ENCODE measurements around the gene ACAP3.

ACAP3 gene

GRCh38 chr1:1284221-1285101 lies 23.3 kb downstream of the ACAP3 start:
- Histone ChIP-seq H3K27ac (ENCODE audit: low read depth, low read length) (no peak overlapping the region), H3K27me3 (ENCODE audit: control insufficient read depth in 1 of 2, insufficient read depth in 2 of 2, low read length in 2 of 2) (peaks cover 0 to 32% of the 10 kb centered on the region in 2 donors), H3K36me3 (ENCODE audit: insufficient read depth, low read length) (no peaks in the 10 kb centered on the region), H3K9ac (ENCODE audit: low read length) (no peak overlapping the region), H3K4me3 (ENCODE audit: low read depth in 1 of 2, low read length in 2 of 2) (no peak overlapping the region), H3K9me3 (ENCODE audit: low read length) (no peaks in the 10 kb centered on the region), H3K4me1 (ENCODE audit: insufficient read depth, low read length) (no peaks in the 10 kb centered on the region)

GRCh38 chr1:1283821-1284220 lies 23.9 kb downstream of the ACAP3 start:
- no peak overlapping the region for H3K4me3 ChIP-seq (ENCODE audit: low read depth in 1 of 2, low read length in 2 of 2)
- no peak overlapping the region for H3K27ac ChIP-seq (ENCODE audit: low read depth, low read length)
- no peaks in the 10 kb centered on the region for H3K4me1 ChIP-seq (ENCODE audit: insufficient read depth, low read length)
- H3K9me3 ChIP-seq (ENCODE audit: low read length) = no peaks in the 10 kb centered on the region
- H3K36me3 ChIP-seq (ENCODE audit: insufficient read depth, low read length) = no peaks in the 10 kb centered on the region
- no peak overlapping the region for H3K9ac ChIP-seq (ENCODE audit: low read length)
- H3K27me3 ChIP-seq (ENCODE audit: control insufficient read depth in 1 of 2, insufficient read depth in 2 of 2, low read length in 2 of 2) = peaks cover 0 to 32% of the 10 kb centered on the region in 2 donors

GRCh38 chr1:1282998-1283397 lies 24.7 kb downstream of the ACAP3 start:
- no peak overlapping the region for H3K27ac ChIP-seq (ENCODE audit: low read depth, low read length)
- H3K4me1 ChIP-seq (ENCODE audit: insufficient read depth, low read length) = no peaks in the 10 kb centered on the region
- no peaks in the 10 kb centered on the region for H3K36me3 ChIP-seq (ENCODE audit: insufficient read depth, low read length)
- peaks cover 0 to 32% of the 10 kb centered on the region in 2 donors for H3K27me3 ChIP-seq (ENCODE audit: control insufficient read depth in 1 of 2, insufficient read depth in 2 of 2, low read length in 2 of 2)
- no peaks in the 10 kb centered on the region for H3K9me3 ChIP-seq (ENCODE audit: low read length)
- no peak overlapping the region for H3K4me3 ChIP-seq (ENCODE audit: low read depth in 1 of 2, low read length in 2 of 2)
- H3K9ac ChIP-seq (ENCODE audit: low read length) = no peak overlapping the region

GRCh38 chr1:1281533-1282321 lies 26.0 kb downstream of the ACAP3 start:
- H3K9ac ChIP-seq (ENCODE audit: low read length) = no peak overlapping the region
- H3K27ac ChIP-seq (ENCODE audit: low read depth, low read length) = no peak overlapping the region
- no peaks in the 10 kb centered on the region for H3K9me3 ChIP-seq (ENCODE audit: low read length)
- H3K4me3 ChIP-seq (ENCODE audit: low read depth in 1 of 2, low read length in 2 of 2) = no peak overlapping the region
- no peaks in the 10 kb centered on the region for H3K4me1 ChIP-seq (ENCODE audit: insufficient read depth, low read length)
- H3K36me3 ChIP-seq (ENCODE audit: insufficient read depth, low read length) = no peaks in the 10 kb centered on the region
- peaks cover 0 to 22% of the 10 kb centered on the region in 2 donors for H3K27me3 ChIP-seq (ENCODE audit: control insufficient read depth in 1 of 2, insufficient read depth in 2 of 2, low read length in 2 of 2)

GRCh38 chr1:1280782-1281481 lies 26.8 kb downstream of the ACAP3 start:
- Histone ChIP-seq H3K36me3 (ENCODE audit: insufficient read depth, low read length) (no peaks in the 10 kb centered on the region), H3K27me3 (ENCODE audit: control insufficient read depth in 1 of 2, insufficient read depth in 2 of 2, low read length in 2 of 2) (peaks cover 0 to 14% of the 10 kb centered on the region in 2 donors), H3K9ac (ENCODE audit: low read length) (no peak overlapping the region), H3K4me1 (ENCODE audit: insufficient read depth, low read length) (no peaks in the 10 kb centered on the region), H3K4me3 (ENCODE audit: low read depth in 1 of 2, low read length in 2 of 2) (no peak overlapping the region), H3K27ac (ENCODE audit: low read depth, low read length) (no peak overlapping the region), H3K9me3 (ENCODE audit: low read length) (no peaks in the 10 kb centered on the region)

GRCh38 chr1:1279028-1279427 lies 28.7 kb downstream of the ACAP3 start:
- Histone ChIP-seq H3K9me3 (ENCODE audit: low read length) (no peaks in the 10 kb centered on the region), H3K4me1 (ENCODE audit: insufficient read depth, low read length) (peaks cover 7% of the 10 kb centered on the region), H3K4me3 (ENCODE audit: low read depth in 1 of 2, low read length in 2 of 2) (no peak overlapping the region), H3K9ac (ENCODE audit: low read length) (no peak overlapping the region), H3K27ac (ENCODE audit: low read depth, low read length) (no peak overlapping the region), H3K27me3 (ENCODE audit: control insufficient read depth in 1 of 2, insufficient read depth in 2 of 2, low read length in 2 of 2) (no peaks in the 10 kb centered on the region), H3K36me3 (ENCODE audit: insufficient read depth, low read length) (no peaks in the 10 kb centered on the region)

- Histone ChIP-seq H3K27ac (ENCODE audit: low read depth, low read length) (no peak overlapping the region), H3K4me1 (ENCODE audit: insufficient read depth, low read length) (peaks cover 7% of the 10 kb centered on the region), H3K27me3 (ENCODE audit: control insufficient read depth in 1 of 2, insufficient read depth in 2 of 2, low read length in 2 of 2) (no peaks in the 10 kb centered on the region), H3K36me3 (ENCODE audit: insufficient read depth, low read length) (no peaks in the 10 kb centered on the region), H3K4me3 (ENCODE audit: low read depth in 1 of 2, low read length in 2 of 2) (no peak overlapping the region), H3K9ac (ENCODE audit: low read length) (no peak overlapping the region), H3K9me3 (ENCODE audit: low read length) (no peaks in the 10 kb centered on the region)
Measured at GRCh38 chr1:1278620-1279019, 29.1 kb downstream of the ACAP3 start.

GRCh38 chr1:1275836-1276235 lies 31.9 kb downstream of the ACAP3 start:
- Histone ChIP-seq H3K9ac (ENCODE audit: low read length) (no peak overlapping the region), H3K36me3 (ENCODE audit: insufficient read depth, low read length) (no peaks in the 10 kb centered on the region), H3K27ac (ENCODE audit: low read depth, low read length) (no peak overlapping the region), H3K9me3 (ENCODE audit: low read length) (no peaks in the 10 kb centered on the region), H3K27me3 (ENCODE audit: control insufficient read depth in 1 of 2, insufficient read depth in 2 of 2, low read length in 2 of 2) (no peaks in the 10 kb centered on the region), H3K4me3 (ENCODE audit: low read depth in 1 of 2, low read length in 2 of 2) (no peak overlapping the region), H3K4me1 (ENCODE audit: insufficient read depth, low read length) (peaks cover 27% of the 10 kb centered on the region)

- Histone ChIP-seq H3K9ac (ENCODE audit: low read length) (no peak overlapping the region), H3K27ac (ENCODE audit: low read depth, low read length) (peak overlapping the region; percentile 54), H3K4me1 (ENCODE audit: insufficient read depth, low read length) (peaks cover 36% of the 10 kb centered on the region), H3K27me3 (ENCODE audit: control insufficient read depth in 1 of 2, insufficient read depth in 2 of 2, low read length in 2 of 2) (no peaks in the 10 kb centered on the region), H3K36me3 (ENCODE audit: insufficient read depth, low read length) (no peaks in the 10 kb centered on the region), H3K9me3 (ENCODE audit: low read length) (no peaks in the 10 kb centered on the region), H3K4me3 (ENCODE audit: low read depth in 1 of 2, low read length in 2 of 2) (peak overlapping the region in 1 of 2 donors; percentile 63)
Measured at GRCh38 chr1:1274931-1275431, 32.7 kb downstream of the ACAP3 start.

GRCh38 chr1:1274299-1274930 lies 33.3 kb downstream of the ACAP3 start:
- Histone ChIP-seq H3K27ac (ENCODE audit: low read depth, low read length) (peak overlapping the region; percentile 54), H3K9me3 (ENCODE audit: low read length) (no peaks in the 10 kb centered on the region), H3K4me3 (ENCODE audit: low read depth in 1 of 2, low read length in 2 of 2) (peak overlapping the region; percentile 63 to 66), H3K9ac (ENCODE audit: low read length) (peak overlapping the region; percentile 44), H3K4me1 (ENCODE audit: insufficient read depth, low read length) (peaks cover 37% of the 10 kb centered on the region), H3K36me3 (ENCODE audit: insufficient read depth, low read length) (no peaks in the 10 kb centered on the region), H3K27me3 (ENCODE audit: control insufficient read depth in 1 of 2, insufficient read depth in 2 of 2, low read length in 2 of 2) (no peaks in the 10 kb centered on the region)

Measured in muscle layer of colon (tissue), 2 donors.